Peyer's patch (tissue), 4 donors: ENCODE measurements around the gene NPS. TPM values are rescaled to one million over a fixed set of nuclear protein-coding genes. Genes with fewer than 3 reads are reported as not detected.

Experiments
- DNase-seq, 3 donors: peaks; one replicate each; pipeline ENCODE4 v3.0.0-alpha.2; 2017 to 2019
- H3K27ac ChIP-seq, 4 donors: fragments of 200-600 bp; sonication (generic); one replicate each; pipeline ENCODE4 v1.5.1; 2016 to 2019
- H3K27me3 ChIP-seq, 2 donors: fragments of 200-600 bp; sonication (generic); one replicate each; pipeline ENCODE4 v1.5.1; 2019
- H3K36me3 ChIP-seq, 3 donors: fragments of 200-600 bp; sonication (generic); one replicate each; pipeline ENCODE4 v1.5.1; 2016 to 2019
- H3K4me1 ChIP-seq, 4 donors: fragments of 200-600 bp; sonication (generic); one replicate each; pipeline ENCODE4 v1.5.1; 2016 to 2019
- H3K4me3 ChIP-seq, 4 donors: fragments of 200-600 bp; sonication (generic); 1 replicate in 3 of 4; 2 replicates in 1 of 4; pipeline ENCODE4 v1.5.1; 2016 to 2019; ENCODE audit warnings: mild to moderate bottlenecking in 1 of 4
- H3K9me3 ChIP-seq, 4 donors: fragments of 200-600 bp; sonication (generic); one replicate each; pipeline ENCODE4 v1.5.1; 2016 to 2019; ENCODE audit warnings: mild to moderate bottlenecking in 1 of 4
- POLR2A ChIP-seq, 2 donors: fragments of 450-650 bp; IDR thresholded peaks; one replicate each; pipeline ENCODE4 v1.5.1; 2017; ENCODE audit warnings: antibody characterized with exemption in 2 of 2, mild to moderate bottlenecking in 2 of 2, moderate library complexity in 2 of 2
- total RNA-seq, 4 donors: library from RNA; depleted of rRNA; stranded (reverse); fragments of >200 nt; gene quantifications; one replicate each; pipeline ENCODE4 v1.1.0, GENCODE V29; 2016
- TF ChIP-seq, protein P1 (sequence below), 6 experiments: fragments of 450-650 bp in 4 of 6; fragments of 200-600 bp in 2 of 6; sonication (generic) in 1 of 6; IDR thresholded peaks; one replicate each; pipeline ENCODE4 v1.5.1; 2017 to 2019; ENCODE audit warnings: antibody characterized with exemption in 6 of 6, mild to moderate bottlenecking in 3 of 6, moderate library complexity in 1 of 6

The NPS gene
- total RNA-seq, 4 donors from 2014 or later = not detected

DNA sequence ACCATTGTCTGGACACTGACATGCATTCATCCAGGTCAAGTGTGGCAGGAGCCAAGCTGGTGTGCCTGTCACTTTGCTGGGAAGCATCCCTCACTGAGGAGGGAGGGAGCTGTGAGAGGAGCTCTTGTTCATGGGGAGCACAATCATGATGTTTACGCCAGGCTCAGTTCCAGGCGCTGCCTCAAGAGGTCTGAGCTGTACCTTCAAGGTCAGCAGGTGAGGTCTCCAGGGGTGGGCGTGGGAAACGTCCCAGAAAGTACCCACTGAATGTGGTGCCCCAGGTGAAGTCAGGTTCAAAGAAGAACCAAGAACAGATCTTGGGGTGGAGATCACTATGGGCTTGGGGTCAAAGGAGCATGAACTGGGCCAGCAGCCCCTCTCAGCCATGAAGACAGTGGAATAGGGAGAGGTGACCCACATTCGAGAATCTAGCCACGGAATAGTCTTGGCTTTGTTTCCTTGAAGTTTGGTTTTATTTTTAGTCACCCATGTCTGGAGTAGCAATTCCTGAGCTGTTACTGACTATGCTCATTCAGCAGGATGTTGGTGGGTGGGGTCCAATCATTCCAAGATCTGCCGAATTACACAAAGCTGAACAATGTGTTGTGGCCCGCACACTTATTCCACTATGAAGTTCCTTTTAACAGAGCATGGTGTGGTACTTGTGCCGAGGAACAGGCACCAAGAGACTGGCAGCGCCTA lies 29.3 kb downstream of the NPS start:
- Histone ChIP-seq H3K27me3 (no peaks in the 10 kb centered on the region), H3K36me3 (no peaks in the 10 kb centered on the region), H3K4me1 (no peaks in the 10 kb centered on the region), H3K27ac (no peak overlapping the region), H3K9me3 (no peaks in the 10 kb centered on the region), H3K4me3 (no peak overlapping the region)
- TF ChIP-seq POLR2A (IDR thresholded peaks at IDR 0.05) = no peak
- TF ChIP-seq, protein P1, sequence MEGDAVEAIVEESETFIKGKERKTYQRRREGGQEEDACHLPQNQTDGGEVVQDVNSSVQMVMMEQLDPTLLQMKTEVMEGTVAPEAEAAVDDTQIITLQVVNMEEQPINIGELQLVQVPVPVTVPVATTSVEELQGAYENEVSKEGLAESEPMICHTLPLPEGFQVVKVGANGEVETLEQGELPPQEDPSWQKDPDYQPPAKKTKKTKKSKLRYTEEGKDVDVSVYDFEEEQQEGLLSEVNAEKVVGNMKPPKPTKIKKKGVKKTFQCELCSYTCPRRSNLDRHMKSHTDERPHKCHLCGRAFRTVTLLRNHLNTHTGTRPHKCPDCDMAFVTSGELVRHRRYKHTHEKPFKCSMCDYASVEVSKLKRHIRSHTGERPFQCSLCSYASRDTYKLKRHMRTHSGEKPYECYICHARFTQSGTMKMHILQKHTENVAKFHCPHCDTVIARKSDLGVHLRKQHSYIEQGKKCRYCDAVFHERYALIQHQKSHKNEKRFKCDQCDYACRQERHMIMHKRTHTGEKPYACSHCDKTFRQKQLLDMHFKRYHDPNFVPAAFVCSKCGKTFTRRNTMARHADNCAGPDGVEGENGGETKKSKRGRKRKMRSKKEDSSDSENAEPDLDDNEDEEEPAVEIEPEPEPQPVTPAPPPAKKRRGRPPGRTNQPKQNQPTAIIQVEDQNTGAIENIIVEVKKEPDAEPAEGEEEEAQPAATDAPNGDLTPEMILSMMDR (IDR thresholded peaks at IDR 0.05) = no peak
- no peak for DNase-seq

DNA sequence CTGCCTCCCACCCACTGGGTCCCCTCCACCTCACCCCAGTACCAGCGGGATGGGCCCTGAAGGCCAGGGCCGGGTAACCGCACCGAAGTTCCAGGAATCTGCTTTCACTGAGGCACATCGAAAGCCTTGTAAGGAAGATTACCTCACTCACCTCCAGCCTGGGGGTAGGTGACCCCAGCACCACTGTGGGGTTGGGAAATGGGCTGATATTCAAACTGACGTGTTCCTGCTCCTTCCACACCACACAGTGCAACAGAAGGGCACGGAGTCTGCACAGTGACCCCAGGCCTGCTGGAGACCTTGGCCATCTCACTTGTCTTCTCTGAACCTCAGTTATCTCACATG lies 29.8 kb downstream of the NPS start:
- TF ChIP-seq POLR2A (IDR thresholded peaks at IDR 0.05) = no peak
- TF ChIP-seq, protein P1 (IDR thresholded peaks at IDR 0.05) = no peak
- H3K9me3 ChIP-seq = no peaks in the 10 kb centered on the region
- H3K36me3 ChIP-seq = no peaks in the 10 kb centered on the region
- DNase-seq = no peak
- H3K4me3 ChIP-seq = no peak overlapping the region
- no peak overlapping the region for H3K27ac ChIP-seq
- no peaks in the 10 kb centered on the region for H3K4me1 ChIP-seq
- H3K27me3 ChIP-seq = no peaks in the 10 kb centered on the region

DNA sequence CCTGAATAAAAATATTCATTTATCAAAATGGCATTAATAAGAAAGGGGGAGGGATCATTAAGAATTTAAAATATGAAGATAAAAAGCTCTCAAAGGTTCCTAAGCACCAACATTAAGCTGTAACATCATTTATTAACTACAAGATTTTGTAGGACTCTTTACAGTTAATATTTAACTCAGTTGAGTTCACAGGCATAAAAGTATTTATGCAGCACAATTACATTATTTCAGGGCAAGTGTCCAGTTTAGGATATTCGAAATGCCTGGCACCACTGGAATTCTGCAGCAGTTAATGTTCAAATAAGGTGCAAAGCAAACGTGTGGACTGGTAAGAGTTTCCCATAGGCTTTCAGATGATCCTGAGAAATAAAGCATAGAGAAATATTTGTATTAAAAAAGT lies 30.5 kb downstream of the NPS start:
- DNase-seq = no peak
- Histone ChIP-seq H3K4me3 (no peak overlapping the region), H3K36me3 (no peaks in the 10 kb centered on the region), H3K27me3 (no peaks in the 10 kb centered on the region), H3K27ac (no peak overlapping the region), H3K9me3 (no peaks in the 10 kb centered on the region), H3K4me1 (no peaks in the 10 kb centered on the region)
- TF ChIP-seq, protein P1 (IDR thresholded peaks at IDR 0.05) = no peak
- no peak for TF ChIP-seq POLR2A (IDR thresholded peaks at IDR 0.05)

DNA sequence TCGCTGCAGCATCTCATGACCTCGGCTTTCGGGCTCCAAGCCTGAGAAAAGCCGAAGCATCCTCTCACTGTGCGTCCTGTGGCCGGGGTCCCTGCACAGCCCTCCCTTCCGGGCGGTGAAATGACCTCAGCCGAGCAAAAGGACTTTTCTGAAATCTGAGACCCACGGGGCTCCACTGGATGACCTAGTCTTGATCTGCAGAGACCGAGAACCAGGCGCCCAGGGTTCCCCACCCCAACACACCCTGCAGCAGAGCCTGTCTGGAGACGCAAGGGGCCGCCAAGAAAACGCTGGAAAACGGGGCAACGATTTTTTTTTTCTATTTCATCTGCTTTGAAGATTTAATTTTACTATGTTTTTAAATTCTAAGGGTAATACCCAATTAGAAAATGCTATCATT lies 31.7 kb downstream of the NPS start:
- Histone ChIP-seq H3K9me3 (no peaks in the 10 kb centered on the region), H3K27ac (no peak overlapping the region), H3K27me3 (no peaks in the 10 kb centered on the region), H3K4me1 (no peaks in the 10 kb centered on the region), H3K36me3 (no peaks in the 10 kb centered on the region), H3K4me3 (no peak overlapping the region)
- DNase-seq = no peak
- no peak for TF ChIP-seq POLR2A (IDR thresholded peaks at IDR 0.05)
- TF ChIP-seq, protein P1 (IDR thresholded peaks at IDR 0.05) = no peak

DNA sequence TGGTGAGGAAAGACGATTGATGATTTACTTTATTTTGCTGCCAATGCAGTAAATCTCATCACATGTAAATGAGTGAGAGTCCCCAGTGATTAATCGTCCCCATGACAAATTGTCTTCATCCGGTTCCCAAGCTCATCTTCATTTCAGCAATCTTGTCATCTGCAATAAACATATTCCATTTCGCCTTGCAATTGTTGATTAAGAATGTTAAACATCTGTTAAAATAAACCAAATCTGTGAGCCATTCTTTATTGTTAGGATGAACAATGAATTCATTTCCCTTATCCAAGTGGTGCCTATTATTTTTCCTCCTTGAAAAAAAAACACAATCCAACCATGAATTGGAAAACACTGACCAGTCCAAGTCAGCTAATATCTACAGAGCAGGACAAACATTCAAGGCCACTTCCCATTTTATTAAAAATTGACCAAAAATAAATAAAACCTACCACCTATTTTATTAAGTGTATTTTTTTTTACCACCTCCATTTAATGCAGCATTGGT lies 36.5 kb downstream of the NPS start:
- no peak for DNase-seq
- Histone ChIP-seq H3K27me3 (no peaks in the 10 kb centered on the region), H3K4me3 (no peak overlapping the region), H3K9me3 (peaks cover 0 to 3% (median 0%) of the 10 kb centered on the region in 4 donors), H3K36me3 (no peaks in the 10 kb centered on the region), H3K27ac (no peak overlapping the region), H3K4me1 (no peaks in the 10 kb centered on the region)
- TF ChIP-seq, protein P1 (IDR thresholded peaks at IDR 0.05) = no peak
- TF ChIP-seq POLR2A (IDR thresholded peaks at IDR 0.05) = no peak
